GM12865 (cell line): ENCODE measurements around the gene RFX5.

ENCODE experiments used
- DNase-seq: peaks from one replicate; pipeline ENCODE4 v3.0.0; 2010; ENCODE audit warnings: low read depth
- H3K4me3 ChIP-seq: 2 replicates; pipeline ENCODE4 v1.5.1; 2011; ENCODE audit warnings: mild to moderate bottlenecking, low read depth, low read length, control low read depth
- CTCF ChIP-seq: IDR thresholded peaks from 2 replicates; pipeline ENCODE4 v1.5.1; 2011; ENCODE audit warnings: low read length, control low read depth, low read depth, inconsistent platforms; ENCODE audit not compliant: insufficient read depth; ENCODE audit errors: missing control alignments

RFX5 gene

GRCh38 chr1:151311011-151311410, 36.0 kb downstream of the RFX5 start:
- no peak for DNase-seq
- no peak overlapping the region for H3K4me3 ChIP-seq
- no peak for TF ChIP-seq CTCF

- no peak for DNase-seq
- no peak overlapping the region for H3K4me3 ChIP-seq
- TF ChIP-seq CTCF = no peak
Observed at GRCh38 chr1:151309811-151310323, 37.2 kb downstream of the RFX5 start.

GRCh38 chr1:151294742-151295462, 52.1 kb downstream of the RFX5 start:
- no peak for TF ChIP-seq CTCF
- H3K4me3 ChIP-seq = no peak overlapping the region
- no peak for DNase-seq

- no peak for TF ChIP-seq CTCF
- no peak overlapping the region for H3K4me3 ChIP-seq
- DNase-seq = no peak
Observed at GRCh38 chr1:151293093-151293492, 54.0 kb downstream of the RFX5 start.

- H3K4me3 ChIP-seq = no peak overlapping the region
- no peak for DNase-seq
- no peak for TF ChIP-seq CTCF
Observed at GRCh38 chr1:151292207-151293030, 54.6 kb downstream of the RFX5 start.

- H3K4me3 ChIP-seq = no peak overlapping the region
- DNase-seq = no peak
- TF ChIP-seq CTCF = no peak
Observed at GRCh38 chr1:151290709-151291303, 56.2 kb downstream of the RFX5 start.
